Adrenal gland (tissue), 5 donors: Measurements from ENCODE around the gene WNT3.

ENCODE experiments used
- POLR2A ChIP-seq, 2 donors: fragments of 450-650 bp; IDR thresholded peaks; one replicate each; pipeline ENCODE4 v1.6.1; 2017; ENCODE audit warnings: antibody characterized with exemption in 2 of 2, mild to moderate bottlenecking in 2 of 2, moderate library complexity in 1 of 2
- TF ChIP-seq, protein P1 (sequence below), 6 experiments: fragments of 450-650 bp in 4 of 6; fragments of 200-600 bp in 2 of 6; sonication (generic) in 1 of 6; IDR thresholded peaks; 1 replicate in 5 of 6; 2 replicates in 1 of 6; pipeline versions ENCODE4 v1.5.1 to v1.8.0; 2016 to 2021; ENCODE audit warnings: antibody characterized with exemption in 6 of 6, mild to moderate bottlenecking in 2 of 6, moderate library complexity in 1 of 6
- donor health status: DM: no; HTN: no; CAD: no.

DNA sequence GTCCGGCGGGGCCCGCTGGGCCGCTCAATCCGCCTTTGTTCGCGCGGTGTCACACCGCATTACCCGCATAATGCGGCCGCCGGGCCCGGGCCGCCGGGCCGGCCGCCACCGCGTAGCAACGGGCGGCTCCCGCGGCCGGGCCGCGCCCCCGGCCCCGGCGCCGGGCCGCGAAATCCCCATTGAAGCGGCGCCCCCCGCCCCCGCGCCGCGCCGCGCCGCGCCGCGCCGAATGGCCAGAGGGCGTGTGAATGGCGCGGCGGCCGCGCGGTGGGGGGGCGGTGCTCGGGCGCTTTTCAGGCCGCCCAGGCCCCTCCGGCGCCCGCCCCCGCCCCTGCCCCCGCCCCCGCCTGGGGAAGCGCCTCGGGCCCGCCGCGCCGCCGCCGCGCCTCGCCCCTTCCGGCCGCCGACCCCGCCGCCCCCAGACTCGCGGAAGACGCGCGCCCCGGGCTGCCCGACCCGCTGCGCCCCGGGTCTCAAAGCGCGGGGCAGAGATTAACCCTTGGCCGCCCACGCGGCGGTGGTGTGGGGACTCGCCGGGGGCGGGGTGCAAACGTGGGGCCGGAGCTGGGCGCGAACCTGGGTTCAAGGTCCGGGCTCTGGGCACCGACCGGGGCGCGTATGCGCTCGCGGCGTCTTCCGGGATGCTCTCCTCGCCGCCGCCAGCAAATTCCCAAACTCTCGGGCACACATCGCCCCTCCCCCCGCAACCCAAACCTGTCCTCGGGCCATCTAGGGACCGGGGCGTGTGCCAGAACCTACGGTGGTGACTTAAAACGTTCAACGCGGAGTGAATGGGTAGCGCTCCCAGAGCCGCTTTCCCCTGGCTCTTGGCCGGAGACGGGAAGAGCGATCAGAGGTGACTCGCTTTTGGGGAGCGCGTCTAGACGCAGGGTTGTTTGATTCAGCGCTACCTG, 46.7 kb downstream of the WNT3 start:
- TF ChIP-seq POLR2A (IDR thresholded peaks at IDR 0.05), result no peak
- TF ChIP-seq, protein P1, sequence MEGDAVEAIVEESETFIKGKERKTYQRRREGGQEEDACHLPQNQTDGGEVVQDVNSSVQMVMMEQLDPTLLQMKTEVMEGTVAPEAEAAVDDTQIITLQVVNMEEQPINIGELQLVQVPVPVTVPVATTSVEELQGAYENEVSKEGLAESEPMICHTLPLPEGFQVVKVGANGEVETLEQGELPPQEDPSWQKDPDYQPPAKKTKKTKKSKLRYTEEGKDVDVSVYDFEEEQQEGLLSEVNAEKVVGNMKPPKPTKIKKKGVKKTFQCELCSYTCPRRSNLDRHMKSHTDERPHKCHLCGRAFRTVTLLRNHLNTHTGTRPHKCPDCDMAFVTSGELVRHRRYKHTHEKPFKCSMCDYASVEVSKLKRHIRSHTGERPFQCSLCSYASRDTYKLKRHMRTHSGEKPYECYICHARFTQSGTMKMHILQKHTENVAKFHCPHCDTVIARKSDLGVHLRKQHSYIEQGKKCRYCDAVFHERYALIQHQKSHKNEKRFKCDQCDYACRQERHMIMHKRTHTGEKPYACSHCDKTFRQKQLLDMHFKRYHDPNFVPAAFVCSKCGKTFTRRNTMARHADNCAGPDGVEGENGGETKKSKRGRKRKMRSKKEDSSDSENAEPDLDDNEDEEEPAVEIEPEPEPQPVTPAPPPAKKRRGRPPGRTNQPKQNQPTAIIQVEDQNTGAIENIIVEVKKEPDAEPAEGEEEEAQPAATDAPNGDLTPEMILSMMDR (IDR thresholded peaks at IDR 0.05), result no peak
